NCI-H460 (cell line): ENCODE data around the gene CACNG7. TPM values are rescaled to one million over a fixed set of nuclear protein-coding genes. Genes with fewer than 3 reads are reported as not detected.

Experiments used
- DNase-seq: peaks from one replicate; pipeline ENCODE4 v3.0.0-alpha.2; 2016; ENCODE audit warnings: low read depth; ENCODE audit errors: extremely low read depth
- total RNA-seq: library from RNA; depleted of rRNA; stranded (reverse); fragments of >200 nt; shearing (Covaris generic); gene quantifications from 2 replicates; pipeline ENCODE4 v1.2.3, GENCODE V29; 2014; rRNA removed

CACNG7 gene
- total RNA-seq, 1 experiment from 2014 or later, result not detected

DNA sequence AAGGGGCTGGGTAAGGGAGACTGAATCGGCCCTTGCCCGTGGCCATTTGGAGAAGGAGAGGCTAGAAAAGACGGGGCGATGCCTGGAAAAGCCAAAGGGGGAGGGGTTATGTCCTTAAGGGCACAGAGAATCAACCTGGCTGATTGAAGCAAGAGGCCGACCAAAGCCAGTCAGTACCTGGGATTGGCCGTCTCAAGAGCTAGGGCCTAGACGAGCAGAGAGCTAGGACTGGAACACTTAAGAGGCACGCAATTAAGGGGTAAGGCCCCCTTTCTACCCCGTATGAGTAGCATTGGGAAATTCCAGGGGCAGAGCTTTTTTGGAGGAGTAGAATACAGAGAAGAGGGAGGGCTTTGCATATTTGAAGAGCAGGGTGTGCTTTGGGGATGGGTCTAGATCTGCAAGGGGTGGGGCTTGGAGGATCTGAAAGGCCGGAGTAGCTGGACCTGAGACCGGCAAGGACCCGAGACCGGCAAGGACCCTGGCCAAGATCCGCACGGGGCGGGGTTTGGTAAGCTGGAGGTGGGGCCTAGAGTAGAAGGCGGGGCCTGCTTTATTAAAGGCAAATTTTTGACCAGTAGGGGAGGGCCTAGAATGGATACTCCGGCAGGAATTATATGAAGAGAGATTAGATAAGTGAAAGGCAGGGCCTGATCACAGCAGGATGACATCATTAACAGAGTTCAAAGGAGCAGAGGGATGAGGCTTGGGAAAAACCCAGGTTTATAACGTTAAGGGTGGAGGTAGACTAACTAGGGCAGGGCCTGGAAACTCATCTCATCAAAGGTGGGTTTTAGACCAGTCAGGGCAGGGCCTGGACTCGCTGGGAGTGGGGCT lies 71.7 kb downstream of the CACNG7 start:
- peak; percentile 86 for DNase-seq

DNA sequence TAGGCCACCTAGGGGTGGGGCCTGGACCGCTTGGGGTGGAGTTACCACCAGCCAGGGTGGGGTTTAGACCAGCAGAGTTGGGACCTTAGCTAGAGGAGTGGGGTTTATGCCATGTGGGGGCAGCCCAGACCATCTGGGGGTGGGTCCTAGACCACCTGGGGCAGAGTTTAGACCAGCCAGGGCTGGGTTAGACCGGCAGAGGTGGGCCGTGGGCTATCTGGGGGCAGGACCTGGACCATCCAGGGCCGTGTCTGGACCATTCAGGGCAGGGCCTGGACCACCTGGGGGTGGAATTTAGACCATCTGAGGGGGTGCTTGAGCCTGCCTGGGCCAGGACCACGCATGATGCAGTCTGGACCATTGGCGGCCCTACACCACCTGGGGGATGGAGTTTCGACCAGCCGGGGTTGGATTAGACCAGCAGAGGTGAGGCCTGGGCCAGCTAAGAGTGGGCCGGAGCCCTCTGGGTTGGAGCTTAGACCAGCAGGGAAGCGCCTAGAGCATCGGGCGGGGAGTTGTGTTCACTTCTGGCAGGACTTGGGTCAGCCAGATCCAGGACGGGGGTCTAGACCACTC lies 72.4 kb downstream of the CACNG7 start:
- DNase-seq, result no peak

DNA sequence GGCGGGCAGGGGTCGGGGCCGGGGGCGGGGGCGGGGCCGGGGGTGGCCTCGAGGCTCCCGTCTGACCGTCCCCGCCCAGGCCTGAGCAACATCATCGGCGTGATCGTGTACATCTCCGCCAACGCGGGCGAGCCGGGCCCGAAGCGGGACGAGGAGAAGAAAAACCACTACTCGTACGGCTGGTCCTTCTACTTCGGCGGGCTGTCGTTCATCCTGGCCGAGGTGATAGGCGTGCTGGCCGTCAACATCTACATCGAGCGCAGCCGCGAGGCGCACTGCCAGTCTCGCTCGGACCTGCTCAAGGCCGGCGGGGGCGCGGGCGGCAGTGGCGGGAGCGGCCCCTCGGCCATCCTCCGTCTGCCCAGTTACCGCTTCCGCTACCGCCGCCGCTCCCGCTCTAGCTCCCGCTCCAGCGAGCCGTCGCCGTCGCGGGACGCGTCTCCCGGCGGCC lies 72.9 kb downstream of the CACNG7 start:
- DNase-seq, result no peak

DNA sequence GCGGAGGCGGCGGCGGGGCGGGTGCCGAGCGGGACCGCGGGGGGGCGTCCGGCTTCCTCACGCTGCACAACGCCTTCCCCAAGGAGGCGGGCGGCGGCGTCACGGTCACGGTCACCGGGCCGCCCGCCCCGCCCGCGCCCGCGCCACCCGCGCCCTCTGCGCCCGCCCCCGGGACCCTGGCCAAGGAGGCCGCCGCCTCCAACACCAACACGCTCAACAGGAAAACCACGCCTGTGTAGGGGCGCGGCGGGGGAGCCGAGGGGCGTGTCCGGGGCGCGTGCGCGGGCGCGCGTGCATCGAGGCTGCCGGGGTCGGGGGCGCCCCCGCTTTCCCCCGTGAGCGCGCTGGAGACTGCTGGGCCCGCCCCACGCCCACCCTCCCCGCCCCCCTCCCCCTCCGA lies 73.5 kb downstream of the CACNG7 start:
- peak; percentile 70 for DNase-seq

DNA sequence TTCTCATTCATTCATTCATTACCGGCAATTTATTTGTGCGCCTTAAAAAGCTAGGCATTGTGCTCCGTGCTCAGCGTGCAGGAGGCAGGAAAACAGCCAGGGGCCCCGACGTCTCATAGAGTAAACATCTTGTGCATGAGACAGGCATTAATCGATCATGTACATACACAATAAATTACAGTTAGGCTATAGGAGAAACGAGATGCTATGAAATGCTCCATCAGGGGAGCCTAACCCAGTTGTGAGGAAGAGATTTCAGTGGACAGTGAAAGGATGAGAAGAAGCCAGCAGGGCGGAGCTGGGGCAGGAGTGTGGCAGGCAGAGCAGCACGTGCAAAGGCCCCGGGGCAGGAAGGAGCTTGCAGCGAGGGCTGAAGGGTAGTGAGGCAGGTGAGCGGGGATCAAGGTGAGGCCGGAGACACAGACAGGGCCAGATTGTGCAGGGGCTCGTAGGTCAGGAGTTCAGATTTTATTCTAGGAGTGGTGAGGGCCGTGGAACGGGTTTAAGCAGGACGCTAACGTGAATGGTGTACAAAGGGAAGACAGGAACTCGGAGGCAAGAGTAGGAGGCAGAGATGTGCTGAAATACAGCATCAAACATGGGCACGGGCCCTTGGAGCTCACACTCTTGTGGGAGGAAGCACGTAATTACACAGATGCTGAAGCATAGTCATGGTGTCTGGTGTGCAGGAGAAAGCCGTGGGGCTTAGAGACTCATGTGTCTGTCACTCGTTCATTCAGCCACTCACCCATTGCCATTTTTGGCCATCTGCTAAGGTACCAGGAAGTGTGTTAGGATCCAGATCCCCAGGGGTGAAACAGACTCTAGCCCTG lies 74.6 kb downstream of the CACNG7 start:
- no peak for DNase-seq

DNA sequence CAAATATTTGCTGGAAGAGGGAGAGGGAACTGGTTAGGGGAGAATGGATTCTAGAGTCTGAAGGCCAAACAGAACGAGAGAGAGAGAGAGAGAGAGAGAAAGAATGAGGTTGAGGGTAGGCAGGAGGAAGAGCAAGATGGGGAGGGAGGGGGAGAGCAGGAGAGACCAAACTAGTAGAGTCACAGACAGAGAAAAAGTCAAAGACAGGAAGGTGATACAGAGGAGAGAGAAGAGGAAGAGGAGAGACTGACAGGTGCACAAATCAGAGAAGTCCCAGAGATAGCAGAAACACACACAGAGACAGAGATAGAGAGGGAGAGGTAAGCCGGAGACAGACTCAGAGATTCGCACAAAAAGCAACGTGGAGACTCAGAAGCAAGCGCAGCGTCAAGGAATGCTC lies 76.8 kb downstream of the CACNG7 start:
- no peak for DNase-seq

DNA sequence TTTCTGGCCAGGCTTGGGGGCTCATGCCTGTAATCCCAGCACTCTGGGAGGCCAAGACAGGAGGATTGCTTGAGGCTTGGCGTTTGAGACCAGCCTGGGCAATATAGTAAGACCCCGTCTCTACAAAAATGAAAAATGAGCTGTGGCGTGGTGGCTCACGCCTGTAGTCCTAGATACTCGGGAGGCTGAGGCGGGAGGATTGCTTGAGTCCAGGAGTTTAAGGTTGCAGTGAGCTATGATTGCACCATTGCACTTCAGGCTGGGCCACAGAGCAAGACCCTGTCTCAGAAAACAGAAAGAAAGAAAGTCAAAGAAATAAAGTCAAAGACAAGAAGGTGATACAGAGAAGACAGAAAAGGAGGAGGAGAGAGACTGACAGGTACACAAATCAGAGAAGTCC lies 79.9 kb downstream of the CACNG7 start:
- no peak for DNase-seq

DNA sequence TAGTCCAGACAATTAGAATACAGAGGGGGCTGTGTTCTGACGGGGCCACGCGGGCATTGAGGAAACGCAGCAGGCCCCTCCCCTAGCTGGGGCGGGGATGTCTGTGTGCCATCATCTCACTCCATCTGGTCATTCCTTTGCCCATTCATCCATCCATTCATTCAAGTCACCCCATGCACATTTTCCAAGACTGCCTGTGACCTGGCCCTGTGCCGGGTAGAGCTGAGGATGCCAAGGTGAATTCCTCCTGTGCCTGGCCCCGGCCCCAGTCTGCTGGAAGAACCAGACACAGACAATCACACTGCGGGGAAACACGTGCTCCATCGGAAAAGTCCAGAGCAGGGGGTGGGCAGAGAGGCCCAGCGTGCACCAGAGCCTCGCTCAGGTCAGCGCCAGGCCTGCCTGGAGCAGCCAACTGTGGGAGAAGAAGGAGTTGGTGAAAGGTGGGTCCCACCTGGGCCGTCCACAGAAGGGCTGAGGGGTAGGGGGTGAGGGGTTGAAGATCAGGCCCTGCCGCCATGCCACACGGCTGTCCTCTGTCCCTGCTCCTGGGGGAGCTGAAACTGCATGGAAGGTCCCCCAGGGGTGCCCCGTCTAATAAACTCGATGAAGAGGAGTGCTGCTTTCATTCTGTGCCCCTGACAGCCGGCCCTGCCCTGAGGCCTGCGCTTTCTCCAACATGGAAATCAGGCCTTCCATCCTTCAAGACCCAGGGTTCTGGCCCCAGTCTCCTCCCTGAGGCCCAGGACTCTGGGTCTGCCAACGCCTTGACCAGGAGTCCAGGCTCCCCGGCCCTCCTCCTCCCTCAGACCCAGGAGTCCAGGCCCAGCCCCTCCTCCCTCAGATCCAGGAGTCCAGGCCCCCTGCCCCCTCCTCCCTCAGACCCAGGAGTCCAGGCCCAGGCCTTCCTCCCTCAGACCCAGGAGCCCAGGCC lies 80.8 kb downstream of the CACNG7 start:
- no peak for DNase-seq

DNA sequence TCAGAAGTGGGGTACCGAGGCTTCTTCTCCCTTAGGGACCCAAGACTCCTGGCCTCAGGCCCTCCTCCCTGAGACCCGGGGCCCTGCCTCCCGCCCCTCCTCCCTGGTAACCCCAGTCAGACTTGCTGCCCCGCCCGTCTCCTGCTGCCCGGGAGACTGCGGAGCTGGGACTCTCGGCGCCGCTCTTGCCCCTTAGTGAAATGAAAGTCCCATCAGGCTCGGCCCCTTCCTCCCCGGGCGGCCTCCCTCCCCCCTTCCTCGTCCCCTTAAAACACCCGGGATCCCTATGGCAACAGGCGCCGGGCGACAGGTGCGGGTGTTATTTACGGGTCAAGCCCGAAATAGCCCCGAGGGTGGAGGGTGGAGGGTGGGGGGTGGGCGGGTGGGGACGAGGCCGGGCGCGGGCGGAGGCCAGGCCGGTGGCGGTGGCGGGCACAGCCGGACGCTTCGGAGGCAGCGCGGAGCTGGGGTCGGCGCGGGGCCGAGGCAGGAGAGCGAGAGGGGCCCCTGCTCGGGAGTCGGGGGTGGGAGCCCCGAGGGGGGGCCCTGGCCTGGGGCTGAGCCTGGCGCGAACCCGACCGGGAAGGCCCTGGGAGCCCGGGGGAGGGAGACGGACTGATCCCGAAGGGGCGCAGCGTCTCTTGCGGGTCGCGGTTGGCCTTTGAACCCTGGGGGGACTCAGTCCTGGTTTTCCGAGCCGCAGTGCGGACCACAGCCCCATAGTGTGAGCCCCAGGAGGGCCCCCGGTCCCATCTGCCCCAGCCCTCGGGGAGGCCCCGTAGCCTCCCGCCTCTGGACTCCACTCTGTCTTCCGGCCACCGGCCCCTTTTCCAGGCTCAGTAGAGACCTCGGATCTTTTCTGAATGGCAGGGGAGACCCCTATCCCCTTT lies 82.4 kb downstream of the CACNG7 start, which contains the start of gene CACNG6:
Gene CACNG6, plus strand, starts transcription at position 414 of the 890 bp plus-strand sequence. CDS start 1,241 bp downstream, outside the sequence.
- DNase-seq, result peak; percentile 44

DNA sequence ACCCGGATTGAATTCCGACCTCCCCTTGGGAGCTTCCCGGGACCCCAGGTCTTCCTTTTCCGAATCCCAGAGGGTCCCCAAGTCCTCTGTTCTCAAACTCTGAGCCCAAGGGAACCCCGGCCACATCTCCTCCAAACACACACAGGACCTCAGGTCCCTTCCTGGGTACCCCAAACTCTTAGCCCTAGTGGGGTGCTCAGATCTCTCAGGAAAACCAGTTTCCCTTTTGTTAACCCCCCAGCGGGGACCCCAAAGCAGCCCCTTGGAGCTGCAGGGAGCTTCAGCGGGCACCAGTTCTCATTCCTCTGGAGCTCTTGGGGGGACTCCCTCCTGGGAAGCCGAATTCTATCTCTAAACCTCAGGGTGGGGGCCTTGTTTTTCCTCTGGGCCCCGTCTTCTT lies 83.1 kb downstream of the CACNG7 start:
- DNase-seq, result no peak

DNA sequence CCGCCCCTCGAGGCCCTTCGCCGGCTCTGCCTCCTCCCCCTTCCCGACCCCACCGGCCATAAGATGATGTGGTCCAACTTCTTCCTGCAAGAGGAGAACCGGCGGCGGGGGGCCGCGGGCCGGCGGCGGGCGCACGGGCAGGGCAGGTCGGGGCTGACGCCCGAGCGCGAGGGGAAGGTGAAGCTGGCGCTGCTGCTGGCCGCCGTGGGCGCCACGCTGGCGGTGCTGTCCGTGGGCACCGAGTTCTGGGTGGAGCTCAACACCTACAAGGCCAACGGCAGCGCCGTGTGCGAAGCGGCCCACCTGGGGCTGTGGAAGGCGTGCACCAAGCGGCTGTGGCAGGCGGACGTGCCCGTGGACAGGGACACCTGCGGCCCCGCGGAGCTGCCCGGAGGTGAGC lies 83.7 kb downstream of the CACNG7 start:
- no peak for DNase-seq

DNA sequence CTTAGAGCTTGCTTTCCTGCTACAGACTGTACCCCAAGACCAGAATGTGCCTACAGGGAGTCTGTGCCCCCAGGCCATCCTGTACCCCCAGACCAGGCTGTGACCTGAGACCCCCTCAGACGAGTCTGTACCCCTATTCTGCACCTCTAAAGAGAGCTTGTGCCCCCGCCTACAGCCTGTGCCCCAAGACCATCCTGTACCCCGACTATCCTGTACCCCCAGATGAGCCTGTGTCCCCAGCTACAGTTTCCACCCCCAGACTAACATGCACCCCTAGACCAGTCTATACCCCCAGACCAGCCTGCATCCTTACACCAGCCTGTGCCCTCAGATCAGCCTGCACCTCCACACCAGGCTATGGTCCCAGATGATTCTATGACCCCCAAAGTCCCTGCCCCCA lies 84.4 kb downstream of the CACNG7 start:
- no peak for DNase-seq

Other genes starting within 250 kb of the CACNG7 start
- gene NLRP12, start 85.0 kb upstream of the CACNG7 start, total RNA-seq, result not detected in 2 replicates
- 38.6 and 49.5 TPM in 2 replicates for gene MYADM, start 41.4 kb upstream of the CACNG7 start, total RNA-seq
- 0.20 TPM in 1 of 2 replicates, not detected in the other for gene PRKCG, start 27.1 kb upstream of the CACNG7 start, total RNA-seq
- 0.58 and 0.84 TPM in 2 replicates for gene CACNG8, start 53.7 kb downstream of the CACNG7 start, total RNA-seq
- 4.6 and 4.9 TPM in 2 replicates for gene CACNG6, start 82.4 kb downstream of the CACNG7 start, total RNA-seq
- gene VSTM1, start 154.6 kb downstream of the CACNG7 start, total RNA-seq, result not detected in 2 replicates
- gene TARM1, start 172.1 kb downstream of the CACNG7 start, total RNA-seq, result not detected in 2 replicates
- 0.22 and 0.32 TPM in 2 replicates for gene OSCAR, start 191.5 kb downstream of the CACNG7 start, total RNA-seq
- 31.8 and 38.6 TPM in 2 replicates for gene NDUFA3, start 193.6 kb downstream of the CACNG7 start, total RNA-seq
- 8.3 and 10.2 TPM in 2 replicates for gene TFPT, start 206.4 kb downstream of the CACNG7 start, total RNA-seq
- gene PRPF31, start 206.5 kb downstream of the CACNG7 start, total RNA-seq, result 28.5 and 34.1 TPM in 2 replicates
- 12.3 and 19.2 TPM in 2 replicates for gene CNOT3, start 228.5 kb downstream of the CACNG7 start, total RNA-seq